ENCODE measurements around the gene INTS4.
"Not testable (repeated sequence)": the region's sequence is repeated elsewhere in the genome, so short reads cannot be mapped to it uniquely, and the experiment has no call there.

INTS4 gene

GRCh38 chr11:77868744-77869143, 125.7 kb downstream of the INTS4 start:
- TF ChIP-seq CTCF (IDR thresholded peaks at IDR 0.05; ENCODE audit: low read depth, low read length), result no peak
- no peak for DNase-seq (ENCODE audit: extremely low read depth, low read depth)

GRCh38 chr11:77866336-77866735, 128.1 kb downstream of the INTS4 start:
- no peak for TF ChIP-seq CTCF (IDR thresholded peaks at IDR 0.05; ENCODE audit: low read depth, low read length)

GRCh38 chr11:77865805-77866204, 128.7 kb downstream of the INTS4 start:
- no peak for TF ChIP-seq CTCF (IDR thresholded peaks at IDR 0.05; ENCODE audit: low read depth, low read length)
- no peak for DNase-seq (ENCODE audit: extremely low read depth, low read depth)

More at GRCh38 chr11:77866336-77866735, 128.1 kb downstream of the INTS4 start:
- DNase-seq (ENCODE audit: extremely low read depth, low read depth), result no peak

- not testable (repeated sequence) for DNase-seq (ENCODE audit: extremely low read depth, low read depth)
Measured at GRCh38 chr11:77861444-77861843, 133.0 kb downstream of the INTS4 start.

GRCh38 chr11:77857906-77858457, 136.5 kb downstream of the INTS4 start:
- not testable (repeated sequence) for DNase-seq (ENCODE audit: extremely low read depth, low read depth)

GRCh38 chr11:77854838-77855237, 139.6 kb downstream of the INTS4 start:
- no peak for TF ChIP-seq CTCF (IDR thresholded peaks at IDR 0.05; ENCODE audit: low read depth, low read length)
- no peak for DNase-seq (ENCODE audit: extremely low read depth, low read depth)

- no peak for TF ChIP-seq CTCF (IDR thresholded peaks at IDR 0.05; ENCODE audit: low read depth, low read length)
- DNase-seq (ENCODE audit: extremely low read depth, low read depth), result no peak
Measured at GRCh38 chr11:77851503-77851902, 143.0 kb downstream of the INTS4 start.

GRCh38 chr11:77843700-77844099, 150.8 kb downstream of the INTS4 start:
- not testable (repeated sequence) for DNase-seq (ENCODE audit: extremely low read depth, low read depth)

- no peak for TF ChIP-seq CTCF (IDR thresholded peaks at IDR 0.05; ENCODE audit: low read depth, low read length)
- DNase-seq (ENCODE audit: extremely low read depth, low read depth), result no peak
Measured at GRCh38 chr11:77842441-77843121, 151.9 kb downstream of the INTS4 start.

Measured in AG09319 (cell line).